ENCODE data around the gene LRSAM1.
"Not testable (repeated sequence)": the region's sequence is repeated elsewhere in the genome, so short reads cannot be mapped to it uniquely, and the experiment has no call there.

Gene LRSAM1

GRCh38 chr9:127463382-127463781 is 12.1 kb downstream of the LRSAM1 start:
- no peak for DNase-seq

- DNase-seq: no peak
Observed at GRCh38 chr9:127463911-127464310, 12.6 kb downstream of the LRSAM1 start.

GRCh38 chr9:127466407-127466917 is 15.2 kb downstream of the LRSAM1 start:
- DNase-seq: not testable (repeated sequence)

GRCh38 chr9:127467621-127468020 is 16.3 kb downstream of the LRSAM1 start:
- no peak for DNase-seq

GRCh38 chr9:127470662-127471061 is 19.4 kb downstream of the LRSAM1 start:
- no peak for DNase-seq

- no peak for DNase-seq
Observed at GRCh38 chr9:127473501-127473900, 22.2 kb downstream of the LRSAM1 start.

- DNase-seq: no peak
Observed at GRCh38 chr9:127473932-127474331, 22.6 kb downstream of the LRSAM1 start.

- no peak for DNase-seq
Observed at GRCh38 chr9:127474592-127474991, 23.3 kb downstream of the LRSAM1 start.

GRCh38 chr9:127479507-127480081 is 28.3 kb downstream of the LRSAM1 start:
- DNase-seq: no peak

GRCh38 chr9:127482662-127483061 is 31.4 kb downstream of the LRSAM1 start:
- DNase-seq: no peak

GRCh38 chr9:127485995-127486394 is 34.7 kb downstream of the LRSAM1 start:
- DNase-seq: no peak

- DNase-seq: no peak
Observed at GRCh38 chr9:127488946-127489345, 37.6 kb downstream of the LRSAM1 start.

GRCh38 chr9:127489471-127490115 is 38.3 kb downstream of the LRSAM1 start:
- DNase-seq: no peak

- no peak for DNase-seq
Observed at GRCh38 chr9:127490535-127491230, 39.4 kb downstream of the LRSAM1 start.

GRCh38 chr9:127491516-127491915 is 40.2 kb downstream of the LRSAM1 start:
- DNase-seq: no peak

GRCh38 chr9:127492616-127493015 is 41.3 kb downstream of the LRSAM1 start:
- no peak for DNase-seq

GRCh38 chr9:127493592-127494303 is 42.4 kb downstream of the LRSAM1 start:
- no peak for DNase-seq

- no peak for DNase-seq
Observed at GRCh38 chr9:127494304-127494702, 43.0 kb downstream of the LRSAM1 start.

- DNase-seq: no peak
Observed at GRCh38 chr9:127495884-127496555, 44.7 kb downstream of the LRSAM1 start.

GRCh38 chr9:127496974-127497373 is 45.7 kb downstream of the LRSAM1 start:
- no peak for DNase-seq

GRCh38 chr9:127497656-127498290 is 46.5 kb downstream of the LRSAM1 start:
- no peak for DNase-seq

GRCh38 chr9:127498298-127498697 is 47.0 kb downstream of the LRSAM1 start:
- DNase-seq: no peak

Measured in effector CD4-positive, alpha-beta T cell (primary cell).